Dermis blood vessel endothelial cell (primary cell): ENCODE results near the gene TBC1D17. TPM values are rescaled to one million over a fixed set of nuclear protein-coding genes. Genes with fewer than 3 reads are reported as not detected.

Source experiments
- total RNA-seq: library from RNA; depleted of rRNA; stranded (reverse); fragments of >200 nt; gene quantifications from 2 replicates; pipeline ENCODE4 v1.2.3, GENCODE V29; 2014

TBC1D17 gene
- total RNA-seq, 1 donor from 2014 or later: 7.5 TPM

Other genes starting within 250 kb of the TBC1D17 start
- gene RRAS, start 237.6 kb upstream of the TBC1D17 start, total RNA-seq: 24.3 and 28.6 TPM in 2 replicates
- gene SCAF1, start 235.5 kb upstream of the TBC1D17 start, total RNA-seq: 11.9 and 26.5 TPM in 2 replicates
- gene IRF3, start 211.8 kb upstream of the TBC1D17 start, total RNA-seq: 47.3 and 79.9 TPM in 2 replicates
- gene BCL2L12, start 211.8 kb upstream of the TBC1D17 start, total RNA-seq: 3.1 and 9.2 TPM in 2 replicates
- 282 and 338 TPM in 2 replicates for gene PRMT1, start 200.4 kb upstream of the TBC1D17 start, total RNA-seq
- gene ADM5, start 188.1 kb upstream of the TBC1D17 start, total RNA-seq: 0.70 and 1.5 TPM in 2 replicates
- gene CPT1C, start 186.6 kb upstream of the TBC1D17 start, total RNA-seq: 19.1 and 19.5 TPM in 2 replicates
- gene TSKS, start 114.4 kb upstream of the TBC1D17 start, total RNA-seq: 0.17 TPM in 1 of 2 replicates, not detected in the other
- gene AP2A1, start 110.7 kb upstream of the TBC1D17 start, total RNA-seq: 52.1 and 129 TPM in 2 replicates
- gene FUZ, start 64.4 kb upstream of the TBC1D17 start, total RNA-seq: 19.2 and 22.4 TPM in 2 replicates
- gene MED25, start 59.4 kb upstream of the TBC1D17 start, total RNA-seq: 13.4 and 34.4 TPM in 2 replicates
- gene PTOV1, start 26.5 kb upstream of the TBC1D17 start, total RNA-seq: 57.2 and 72.9 TPM in 2 replicates
- 44.3 and 60.4 TPM in 2 replicates for gene PNKP, start 10.1 kb upstream of the TBC1D17 start, total RNA-seq
- 9.9 and 13.0 TPM in 2 replicates for gene AKT1S1, start 347 bp upstream of the TBC1D17 start, total RNA-seq
- gene IL4I1, start 19.2 kb downstream of the TBC1D17 start, total RNA-seq: 2.1 and 3.6 TPM in 2 replicates
- 3.2 and 3.5 TPM in 2 replicates for gene ATF5, start 51.5 kb downstream of the TBC1D17 start, total RNA-seq
- gene NUP62, start 51.8 kb downstream of the TBC1D17 start, total RNA-seq: 28.4 and 47.0 TPM in 2 replicates
- not detected in 2 replicates for gene SIGLEC11, start 83.5 kb downstream of the TBC1D17 start, total RNA-seq
- gene VRK3, start 147.7 kb downstream of the TBC1D17 start, total RNA-seq: 23.9 and 25.5 TPM in 2 replicates
- 6.9 and 12.3 TPM in 2 replicates for gene ZNF473, start 148.3 kb downstream of the TBC1D17 start, total RNA-seq